NT2/D1 (cell line): ENCODE data around the gene GPR55.

ENCODE experiments used
- DNase-seq: peaks from one replicate; pipeline ENCODE4 v3.0.0-alpha.2; 2011; ENCODE audit warnings: low read depth, low spot score
- H3K27me3 ChIP-seq: 2 replicates; pipeline ENCODE4 v1.6.0; 2011; ENCODE audit warnings: mild to moderate bottlenecking; ENCODE audit not compliant: insufficient read length, insufficient read depth
- H3K36me3 ChIP-seq: 2 replicates; pipeline ENCODE4 v1.6.1; 2011; ENCODE audit warnings: mild to moderate bottlenecking, low read length, mixed read lengths; ENCODE audit not compliant: insufficient read depth, insufficient read length
- H3K4me1 ChIP-seq: 2 replicates; pipeline ENCODE4 v1.5.1; 2011; ENCODE audit not compliant: insufficient read depth, insufficient read length
- H3K4me3 ChIP-seq: 2 replicates; pipeline ENCODE4 v1.5.1; 2011; ENCODE audit warnings: low read depth; ENCODE audit not compliant: insufficient read length
- H3K9ac ChIP-seq: 2 replicates; pipeline ENCODE4 v1.6.0; 2011; ENCODE audit warnings: low read depth; ENCODE audit not compliant: insufficient read length
- H3K9me3 ChIP-seq: 2 replicates; pipeline ENCODE4 v1.5.1; 2011; ENCODE audit warnings: mild to moderate bottlenecking, low read length; ENCODE audit not compliant: insufficient read depth
- SUZ12 ChIP-seq: IDR thresholded peaks from 2 replicates; pipeline ENCODE4 v1.6.1; 2011; ENCODE audit not compliant: insufficient read length, insufficient read depth; ENCODE audit errors: extremely low read depth
- YY1 ChIP-seq: IDR thresholded peaks from 2 replicates; pipeline ENCODE4 v1.6.1; 2011; ENCODE audit not compliant: insufficient read length, insufficient read depth
- ZNF274 ChIP-seq: IDR thresholded peaks from 2 replicates; pipeline ENCODE4 v1.6.1; 2011; ENCODE audit warnings: mild to moderate bottlenecking, low read depth, low read length

GPR55 gene

DNA sequence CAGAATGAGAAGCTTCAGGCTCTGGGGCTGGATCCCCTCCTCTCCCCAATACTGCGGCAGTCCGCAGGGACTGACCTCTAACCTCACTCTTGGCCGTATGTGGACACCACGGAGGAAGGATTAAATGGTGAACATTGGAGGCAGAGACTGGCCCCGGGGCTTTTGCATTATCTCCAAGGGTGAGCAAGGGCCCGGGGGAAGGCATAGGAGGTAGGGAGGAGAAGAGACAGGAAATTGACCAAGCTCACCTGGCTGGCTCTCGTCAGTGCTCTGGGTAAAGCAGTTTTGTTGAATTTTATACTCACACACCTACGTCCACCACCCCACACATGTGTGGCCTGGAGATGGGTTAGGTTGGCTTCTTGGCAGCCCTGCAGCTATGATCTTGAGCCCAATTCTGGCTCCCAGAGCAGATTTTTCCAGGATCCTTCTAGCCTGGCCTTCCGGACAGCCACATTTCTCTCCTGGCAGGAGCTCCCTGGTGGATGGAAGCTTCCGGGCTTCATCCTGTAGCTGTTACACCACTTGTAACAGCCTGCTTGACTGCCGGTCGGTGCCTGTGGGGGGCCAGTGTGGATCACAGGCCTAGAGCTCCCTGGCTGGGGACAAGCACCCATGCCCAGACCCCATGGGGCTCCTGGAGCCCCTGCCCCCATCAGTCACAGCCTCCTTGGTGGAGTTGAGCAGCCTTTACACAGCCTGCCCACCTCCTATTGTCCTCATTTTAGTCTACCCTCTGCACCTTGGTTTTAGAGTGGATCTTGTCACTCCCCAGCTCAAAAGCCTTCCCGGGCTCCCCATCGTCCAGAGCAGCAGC, 52.7 kb downstream of the GPR55 start:
- no peak overlapping the region for H3K4me3 ChIP-seq
- TF ChIP-seq YY1 (no peak), ZNF274 (no peak), SUZ12 (no peak)
- no peak for DNase-seq
- H3K36me3 ChIP-seq = peaks cover 60% of the 10 kb centered on the region
- H3K4me1 ChIP-seq = peaks cover 58% of the 10 kb centered on the region
- no peaks in the 10 kb centered on the region for H3K9me3 ChIP-seq
- peak overlapping the region; percentile 74 for H3K9ac ChIP-seq
- no peaks in the 10 kb centered on the region for H3K27me3 ChIP-seq

DNA sequence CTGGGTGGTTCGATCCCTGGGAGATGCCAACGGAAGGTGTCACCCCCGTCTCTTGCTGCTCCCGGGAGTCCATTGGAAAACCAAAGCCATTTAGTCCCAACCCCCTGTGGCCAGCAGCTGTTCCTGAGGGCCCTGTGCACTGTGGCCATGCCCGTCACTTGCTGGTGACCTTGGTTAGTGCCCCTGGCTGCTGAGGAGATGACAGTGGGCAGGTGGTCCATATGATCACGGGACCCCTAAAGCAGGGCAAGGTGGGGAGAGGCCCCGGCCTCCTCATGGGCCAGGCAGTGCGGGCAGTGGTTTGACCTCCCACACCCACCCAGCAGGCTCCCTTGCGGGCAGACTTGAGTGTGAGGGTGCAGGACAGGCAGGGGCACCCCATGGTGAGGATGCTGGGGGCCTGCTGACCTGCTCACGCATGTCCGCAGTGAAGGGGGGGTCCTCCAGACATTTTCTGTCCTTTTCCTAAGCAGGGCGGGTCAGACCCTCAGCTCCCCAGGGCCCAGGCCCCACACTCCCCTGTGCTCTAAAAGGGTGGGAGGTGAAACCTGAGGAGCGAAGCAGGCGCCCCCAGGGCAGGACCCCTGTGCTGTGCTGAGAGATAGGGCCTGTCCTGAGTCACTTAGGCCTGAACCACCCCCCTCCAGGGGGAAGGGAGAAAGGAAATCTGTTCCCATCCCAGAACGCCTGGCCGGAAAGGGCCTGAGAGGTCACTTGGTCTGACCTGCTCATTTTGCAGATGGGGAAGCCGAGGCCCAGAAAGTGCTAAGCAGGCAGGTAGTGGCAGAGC, 53.5 kb downstream of the GPR55 start:
- Histone ChIP-seq H3K4me3 (peak overlapping the region; percentile 4), H3K9ac (peak overlapping the region; percentile 74), H3K4me1 (peaks cover 62% of the 10 kb centered on the region), H3K36me3 (peaks cover 52% of the 10 kb centered on the region), H3K9me3 (no peaks in the 10 kb centered on the region), H3K27me3 (no peaks in the 10 kb centered on the region)
- DNase-seq = no peak
- TF ChIP-seq SUZ12 (no peak), ZNF274 (no peak), YY1 (no peak)

DNA sequence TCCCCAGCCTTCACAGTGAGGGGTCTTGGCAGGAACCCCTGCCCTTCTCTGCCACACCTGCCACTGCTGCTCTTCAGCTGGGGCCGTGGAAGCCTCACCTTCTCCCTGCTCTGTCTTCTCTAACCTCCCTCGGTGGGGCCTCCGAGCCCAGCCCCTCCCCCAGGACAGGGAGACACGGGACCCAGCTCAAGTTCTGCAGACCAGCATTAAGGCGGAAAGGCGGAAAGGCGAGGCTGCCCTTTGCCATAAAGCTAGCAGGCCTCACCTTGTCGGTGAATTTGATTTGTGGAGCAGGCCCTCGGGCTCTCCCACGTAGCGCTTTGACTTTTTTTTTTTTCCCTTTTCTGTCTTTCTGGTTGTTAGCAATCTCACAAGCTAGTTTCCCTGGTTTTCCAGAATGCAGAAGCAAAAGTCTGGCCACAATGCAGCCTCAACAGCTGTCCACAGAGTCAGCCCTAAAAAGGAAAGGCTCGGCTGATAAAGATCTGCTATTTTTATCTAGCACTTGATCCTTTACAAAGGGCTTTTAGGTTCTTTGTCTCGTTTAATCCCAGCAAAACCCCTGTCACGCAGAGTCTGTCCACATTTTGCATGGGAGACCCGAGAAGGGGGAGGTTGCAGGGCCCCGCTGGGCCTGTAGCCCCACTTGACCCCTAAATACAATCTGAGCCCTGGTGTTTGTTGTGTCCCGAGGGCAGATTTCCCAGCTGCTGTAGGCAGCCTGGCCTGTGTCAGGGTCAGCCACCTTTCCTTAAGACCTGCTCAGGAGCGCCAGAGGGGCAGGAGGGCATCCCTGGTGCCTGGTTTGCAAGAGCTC, 54.3 kb downstream of the GPR55 start:
- Histone ChIP-seq H3K9ac (peak overlapping the region; percentile 86), H3K4me1 (peaks cover 62% of the 10 kb centered on the region), H3K36me3 (peaks cover 48% of the 10 kb centered on the region), H3K9me3 (no peaks in the 10 kb centered on the region), H3K27me3 (no peaks in the 10 kb centered on the region), H3K4me3 (peak overlapping the region; percentile 4)
- TF ChIP-seq ZNF274 (no peak), SUZ12 (no peak)
- DNase-seq = no peak

GRCh38 chr2:230869914-230870543, 55.0 kb downstream of the GPR55 start:
- H3K4me1 ChIP-seq = peaks cover 61% of the 10 kb centered on the region
- TF ChIP-seq ZNF274 (no peak), YY1 (no peak), SUZ12 (no peak)
- H3K9me3 ChIP-seq = no peaks in the 10 kb centered on the region
- no peak for DNase-seq
- H3K9ac ChIP-seq = peak overlapping the region; percentile 86
- no peaks in the 10 kb centered on the region for H3K27me3 ChIP-seq
- peak overlapping the region; percentile 45 for H3K4me3 ChIP-seq
- H3K36me3 ChIP-seq = peaks cover 41% of the 10 kb centered on the region

- H3K9me3 ChIP-seq = no peaks in the 10 kb centered on the region
- H3K4me1 ChIP-seq = peaks cover 58% of the 10 kb centered on the region
- peak overlapping the region; percentile 86 for H3K9ac ChIP-seq
- TF ChIP-seq SUZ12 (no peak), ZNF274 (no peak), YY1 (no peak)
- no peak for DNase-seq
- peaks cover 33% of the 10 kb centered on the region for H3K36me3 ChIP-seq
- no peaks in the 10 kb centered on the region for H3K27me3 ChIP-seq
- peak overlapping the region; percentile 45 for H3K4me3 ChIP-seq
Measured at GRCh38 chr2:230868947-230869913, 55.8 kb downstream of the GPR55 start.
